Measurements from ENCODE around the gene CEP131.

- no peak for TF ChIP-seq CTCF (IDR thresholded peaks at IDR 0.05; ENCODE audit: low read length)
- TF ChIP-seq EZH2 (optimal IDR thresholded peaks at IDR 0.05; ENCODE audit: low read depth, low read length): no peak
Observed at GRCh38 chr17:81251094-81251708, 28.4 kb upstream of the CEP131 start.
